Stimulated activated CD4-positive, alpha-beta T cell treated with anti-CD3 and anti-CD28 coated beads, Interleukin-15, amount 100 ng/mL, for 24 hours (primary cell): ENCODE results near the gene ACTN2.
A peak's percentile ranks its signal among the peaks of the same experiment; 100 is the strongest.

ENCODE experiments used
- DNase-seq: peaks from one replicate; pipeline ENCODE4 v3.0.0-alpha.2; 2020

The ACTN2 gene

DNA sequence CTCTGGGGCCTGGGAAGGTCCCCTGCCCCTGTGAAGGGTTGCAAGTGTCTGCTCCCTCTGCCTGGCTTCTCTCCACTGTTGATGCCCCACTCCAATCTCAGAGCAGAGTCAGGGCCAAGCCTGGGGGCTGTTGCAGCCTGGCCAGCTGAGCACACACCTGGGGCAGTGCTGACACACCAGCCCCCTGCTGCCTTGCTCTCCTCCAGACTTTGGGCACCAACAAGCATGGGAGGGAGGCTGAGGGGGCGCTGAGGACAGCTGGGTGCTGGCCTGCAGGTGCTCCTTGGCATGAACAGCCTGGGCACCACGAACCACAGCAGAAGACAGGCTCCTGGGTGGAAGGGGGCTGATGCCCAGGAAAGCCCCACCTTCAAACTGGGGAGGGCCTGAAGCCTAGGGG lies 99.2 kb downstream of the ACTN2 start:
- no peak for DNase-seq

DNA sequence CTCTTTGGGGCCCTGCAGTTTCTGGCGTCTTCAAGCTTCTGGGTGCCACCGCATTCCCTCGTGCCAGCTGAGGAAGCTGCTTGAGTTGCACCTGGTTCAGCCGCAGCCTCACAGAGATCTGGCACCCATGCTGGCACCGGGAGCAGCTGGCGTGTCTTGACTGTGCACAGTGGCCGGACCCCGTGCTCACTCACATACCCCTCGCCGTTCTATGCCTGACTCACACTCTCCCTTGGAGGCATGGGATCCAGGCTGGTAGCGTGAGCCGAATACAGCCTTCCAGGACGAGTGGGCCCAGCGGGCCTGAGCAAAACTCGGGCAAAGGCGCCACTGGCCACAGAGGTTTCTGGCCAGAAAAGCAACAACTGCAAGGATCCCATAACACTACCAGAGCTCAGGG lies 100.2 kb downstream of the ACTN2 start:
- no peak for DNase-seq

DNA sequence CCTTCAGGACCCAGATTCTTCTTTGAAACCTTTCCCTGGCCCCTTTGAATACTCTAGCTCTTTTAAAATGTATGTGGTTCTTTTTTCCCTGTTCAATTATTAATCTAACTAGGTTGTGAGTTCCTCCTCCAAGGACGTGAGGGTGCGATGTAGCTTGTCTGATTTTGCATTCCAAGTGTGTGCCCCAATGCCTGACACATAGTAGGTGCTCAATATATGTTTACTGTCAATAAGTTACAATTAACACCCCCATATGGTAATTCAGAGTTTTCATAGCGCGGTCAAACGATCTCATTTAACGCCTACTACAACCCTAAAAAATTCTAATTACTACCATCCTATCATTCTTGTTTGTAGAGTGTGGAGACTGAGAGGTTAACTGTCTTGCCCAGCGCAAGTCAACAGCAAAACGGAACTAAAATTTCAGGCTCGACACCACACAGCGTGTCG lies 108.3 kb downstream of the ACTN2 start:
- DNase-seq: no peak

GRCh38 chr1:236795035-236795756 lies 108.9 kb downstream of the ACTN2 start, which contains the start of gene MTR:
Gene MTR, plus strand, starts transcription at chr1:236795292. Its CDS starts 412 bp downstream, at chr1:236795704.
- DNase-seq: peak; percentile 98

DNA sequence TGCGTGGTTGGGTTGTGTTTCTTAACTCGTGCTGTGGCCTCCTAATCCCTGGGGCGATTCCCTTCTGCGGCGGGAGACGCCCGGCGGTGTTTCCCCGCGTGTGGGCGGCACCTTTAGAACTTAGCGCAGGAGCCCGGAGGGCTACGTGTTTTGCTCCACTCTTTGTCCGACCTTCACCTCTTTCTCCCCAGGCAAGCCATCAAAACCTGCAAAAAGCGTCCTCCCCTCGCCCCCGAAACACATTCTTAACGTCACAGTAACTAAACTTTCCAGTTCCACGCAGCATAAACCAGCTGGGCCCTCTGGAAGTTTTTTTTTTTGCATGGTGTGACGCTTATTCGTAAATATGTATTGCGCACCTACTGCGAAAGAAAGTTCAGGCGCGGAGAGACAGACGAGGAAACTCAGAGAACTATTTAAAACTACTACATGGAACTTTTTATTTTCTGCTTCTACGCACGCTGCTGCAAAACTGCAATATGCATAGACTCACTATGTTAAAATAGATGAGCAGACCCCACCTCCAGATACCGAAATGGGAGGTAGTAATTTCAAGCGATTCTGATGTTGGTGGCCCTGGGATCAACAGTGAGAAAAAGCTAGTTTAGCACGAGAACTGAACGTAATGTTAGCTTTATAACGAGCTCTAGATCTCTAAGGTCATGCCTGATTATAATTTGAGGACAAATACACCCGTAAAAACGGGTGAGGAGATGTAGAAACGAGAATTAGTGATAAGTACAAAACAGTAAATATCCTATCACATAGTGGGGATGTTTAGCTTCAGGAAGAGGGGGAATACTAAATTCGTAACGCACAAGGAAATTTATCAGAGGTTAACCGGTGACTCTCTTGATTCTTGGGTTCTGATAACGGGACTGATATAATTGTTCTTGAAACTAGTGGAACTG lies 109.7 kb downstream of the ACTN2 start:
- peak; percentile 81 for DNase-seq

DNA sequence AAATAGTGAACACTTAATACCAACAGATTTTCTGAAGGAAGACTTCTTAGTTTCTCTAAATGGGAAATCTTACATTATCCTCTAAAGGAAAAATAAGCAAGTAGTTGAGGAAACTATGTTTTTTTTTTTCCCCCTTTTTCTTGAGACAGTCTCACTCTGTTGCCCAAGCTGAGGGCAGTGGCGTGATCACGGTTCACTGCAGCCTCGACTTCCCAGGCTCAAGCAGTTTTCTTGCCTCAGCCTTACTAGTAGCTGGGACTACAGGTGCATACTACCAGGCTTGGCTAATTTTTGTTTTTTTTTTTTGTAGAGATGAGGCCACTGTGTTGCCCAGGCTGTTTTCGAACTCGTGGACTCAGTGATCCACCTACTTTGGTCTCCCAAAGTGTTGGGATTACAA lies 112.7 kb downstream of the ACTN2 start:
- no peak for DNase-seq

DNA sequence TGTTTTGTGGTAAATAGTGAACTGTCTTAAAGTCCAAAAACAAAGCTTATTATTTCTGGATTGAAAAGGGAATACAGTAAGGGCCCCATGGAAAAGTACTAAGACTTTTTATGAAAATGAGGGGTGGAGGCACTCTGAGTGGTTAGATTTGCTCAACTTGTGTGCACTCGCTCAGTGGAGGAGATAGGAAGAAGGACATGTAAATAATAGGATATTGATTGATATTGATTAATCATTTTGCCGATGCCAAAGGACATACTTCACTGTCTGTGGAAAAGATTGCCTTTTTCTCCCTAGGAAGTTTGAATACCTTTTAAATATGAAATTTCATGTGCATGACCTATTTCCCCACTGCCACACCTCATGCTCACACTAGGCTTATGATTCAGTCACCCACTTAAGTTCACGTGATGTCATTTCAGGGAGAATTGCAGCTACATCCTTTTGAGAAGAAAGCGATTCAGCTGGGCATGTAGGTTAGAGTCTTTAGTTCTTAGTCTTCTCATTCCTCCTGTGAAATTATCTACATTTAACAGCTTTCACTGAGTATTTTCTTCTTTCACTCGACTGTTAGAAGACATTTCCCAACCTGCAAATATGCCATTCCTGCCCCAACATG lies 113.8 kb downstream of the ACTN2 start:
- DNase-seq: no peak

DNA sequence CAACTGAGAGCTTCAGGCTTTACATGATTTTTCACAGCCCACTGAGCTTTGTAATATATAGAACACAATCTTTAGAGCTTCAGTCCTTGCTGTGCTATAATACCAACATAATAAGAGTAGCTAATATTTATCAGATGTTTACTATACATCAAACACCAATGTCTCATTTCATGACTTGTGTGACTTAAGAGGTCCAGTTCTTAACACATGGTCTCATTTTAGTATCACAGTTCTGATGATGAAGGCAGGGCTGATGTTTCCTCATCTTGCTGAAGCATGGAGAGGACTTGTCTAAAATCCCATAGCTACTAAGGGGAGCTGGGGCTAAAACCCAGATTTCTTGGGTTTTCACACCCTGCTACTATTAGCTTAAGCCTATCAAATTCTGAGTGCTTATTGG lies 114.3 kb downstream of the ACTN2 start:
- no peak for DNase-seq

- DNase-seq: no peak
These were observed 116.0 kb downstream of the ACTN2 start for GRCh38 chr1:236802264-236802663.

GRCh38 chr1:236806634-236807033 lies 120.3 kb downstream of the ACTN2 start:
- no peak for DNase-seq

DNA sequence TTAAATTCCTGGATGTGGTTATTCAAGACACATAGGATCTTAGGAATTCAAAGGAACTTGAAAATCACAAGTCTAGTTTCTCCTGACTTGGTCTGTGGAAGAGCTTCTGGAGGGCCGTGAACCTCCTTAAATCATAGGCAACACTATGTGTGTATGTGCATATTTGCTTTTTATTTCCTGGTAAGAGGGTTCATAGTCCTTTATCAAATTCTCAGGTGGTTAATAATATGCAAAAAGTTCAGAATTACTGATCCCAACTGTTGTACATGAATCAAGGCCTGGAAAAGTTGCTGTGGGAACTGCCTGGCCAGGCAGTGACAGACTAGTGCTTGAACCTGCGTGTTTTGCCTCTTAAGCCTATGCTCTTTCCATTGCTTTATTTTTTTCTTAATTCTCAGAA lies 121.7 kb downstream of the ACTN2 start:
- DNase-seq: no peak

DNA sequence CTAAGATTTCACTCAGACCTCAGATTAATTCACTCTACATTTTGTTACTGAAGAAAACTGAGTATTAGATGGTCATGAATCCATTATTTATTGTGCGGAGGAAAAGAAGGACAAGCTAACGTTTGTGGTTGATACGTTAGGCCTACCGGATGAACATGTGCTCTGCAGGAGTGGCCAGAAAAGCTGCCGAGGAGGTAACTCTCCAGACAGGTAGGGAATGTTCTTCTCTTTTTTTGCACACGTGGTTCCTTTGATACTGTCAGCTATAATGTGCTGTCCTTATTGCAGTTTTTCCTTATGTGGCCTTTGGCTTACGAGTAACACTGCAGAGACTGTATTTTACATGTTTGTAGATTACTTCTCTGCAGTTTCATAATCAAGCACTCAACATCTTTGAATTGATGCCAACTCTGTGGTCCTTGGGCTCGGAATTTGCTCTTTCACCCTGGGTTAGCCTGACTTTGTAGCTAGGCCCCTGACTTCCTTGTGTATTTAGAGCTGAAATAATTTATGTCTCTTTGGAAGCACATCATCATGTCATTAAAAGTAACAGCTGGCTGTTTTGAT lies 122.3 kb downstream of the ACTN2 start:
- no peak for DNase-seq

DNA sequence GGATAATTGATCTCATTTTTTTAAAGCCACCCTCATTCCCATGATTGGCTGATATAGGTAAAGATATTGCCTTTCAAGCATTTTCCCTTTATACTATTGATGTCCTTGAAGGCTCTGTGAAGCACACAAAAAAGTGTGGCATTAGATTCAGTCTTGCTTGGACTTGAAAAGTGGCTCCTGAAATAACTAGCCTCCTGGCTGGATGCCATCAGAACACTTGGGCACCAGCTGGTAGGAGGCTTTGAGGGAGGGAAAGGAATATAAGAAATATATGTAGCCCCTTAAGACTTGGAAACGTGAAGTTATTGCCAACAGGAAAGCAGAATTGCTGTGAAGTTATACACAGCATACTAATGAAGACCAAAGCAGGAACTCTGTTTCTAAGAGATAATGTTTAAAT lies 122.8 kb downstream of the ACTN2 start:
- DNase-seq: no peak

GRCh38 chr1:236810018-236810417 lies 123.7 kb downstream of the ACTN2 start:
- DNase-seq: no peak

- DNase-seq: no peak
These were observed 126.2 kb downstream of the ACTN2 start for GRCh38 chr1:236812334-236813030.
